Lung (tissue), 12 donors: ENCODE data around the gene STAT3. TPM values are rescaled to one million over a fixed set of nuclear protein-coding genes. Genes with fewer than 3 reads are reported as not detected.

Experiments used
- ATAC-seq: fragments of 200-7000 bp; cut with Tn5 transposase; one replicate; pipeline ENCODE4 v1.9.1; 2020; ENCODE audit warnings: moderate number of reproducible peaks; ENCODE audit not compliant: insufficient read depth, low FRiP score
- DNase-seq, 3 donors: peaks; one replicate each; pipeline ENCODE4 v3.0.0-alpha.2; 2013 to 2017
- H3K27ac ChIP-seq, 2 donors: one replicate each; pipeline ENCODE4 v1.5.1; 2013; ENCODE audit warnings: mild to moderate bottlenecking in 2 of 2, moderate library complexity in 2 of 2, control low read depth in 1 of 2, inconsistent platforms in 1 of 2, low read depth in 1 of 2, low read length in 1 of 2
- H3K27me3 ChIP-seq, 3 donors: one replicate each; pipeline ENCODE4 v1.5.1; 2013; ENCODE audit warnings: low read length in 2 of 3; ENCODE audit not compliant: control insufficient read depth in 3 of 3, insufficient read depth in 3 of 3
- H3K36me3 ChIP-seq, 4 donors: one replicate each; pipeline ENCODE4 v1.5.1; 2013; ENCODE audit warnings: low read length in 4 of 4, mild to moderate bottlenecking in 1 of 4, moderate library complexity in 1 of 4; ENCODE audit not compliant: control insufficient read depth in 4 of 4, insufficient read depth in 4 of 4
- H3K4me1 ChIP-seq, 5 donors: one replicate each; pipeline ENCODE4 v1.5.1; 2013; ENCODE audit warnings: low read length in 5 of 5, mild to moderate bottlenecking in 2 of 5, moderate library complexity in 1 of 5; ENCODE audit not compliant: control insufficient read depth in 5 of 5, insufficient read depth in 5 of 5
- H3K4me3 ChIP-seq: one replicate; pipeline ENCODE4 v1.5.1; 2013; ENCODE audit warnings: mild to moderate bottlenecking, control low read depth, moderate library complexity
- H3K9ac ChIP-seq, 2 donors: one replicate each; pipeline ENCODE4 v1.5.1; 2013; ENCODE audit warnings: low read length in 2 of 2, control low read depth in 1 of 2; ENCODE audit not compliant: insufficient read depth in 1 of 2
- H3K9me3 ChIP-seq, 4 donors: one replicate each; pipeline ENCODE4 v1.5.1; 2013; ENCODE audit warnings: low read length in 3 of 4, mild to moderate bottlenecking in 1 of 4, moderate library complexity in 1 of 4; ENCODE audit not compliant: control insufficient read depth in 4 of 4, insufficient read depth in 3 of 4
- WGBS, 2 donors: extraction: QIAGEN DNeasy Blood & Tissue Kit; methylation state at CpG; one replicate each; pipeline ENCODE4 v1.1.7; 2013; 5-methylcytosine and 5-hydroxymethylcytosine counted together
- polyA plus RNA-seq, 2 donors: library from polyadenylated mRNA; stranded (reverse); fragments of 200-250 nt; gene quantifications; one replicate each; pipeline ENCODE4 v1.2.1, GENCODE V29; 2013
- total RNA-seq, 2 donors: library from RNA; depleted of rRNA in 1 of 2; stranded (reverse); fragments of >200 nt in 1 of 2; gene quantifications; one replicate each; pipeline ENCODE4 v1.2.1, GENCODE V29; 2014 to 2021
- TF ChIP-seq, protein P1 (sequence below): IDR thresholded peaks from 2 replicates; pipeline ENCODE4 v1.5.1; 2012; ENCODE audit warnings: mild to moderate bottlenecking; ENCODE audit errors: control extremely low read depth, extremely low read depth
- donor health status: control.
- donor health status: control.
- donor health status: Bipolar disorder and iron deficiency.
- donor health status: healthy.
- donor health status: DM: yes; HTN: yes; CAD: no.

Gene STAT3
- total and polyA plus RNA-seq, 4 donors = 69.9 to 297 (median 239) TPM

DNA sequence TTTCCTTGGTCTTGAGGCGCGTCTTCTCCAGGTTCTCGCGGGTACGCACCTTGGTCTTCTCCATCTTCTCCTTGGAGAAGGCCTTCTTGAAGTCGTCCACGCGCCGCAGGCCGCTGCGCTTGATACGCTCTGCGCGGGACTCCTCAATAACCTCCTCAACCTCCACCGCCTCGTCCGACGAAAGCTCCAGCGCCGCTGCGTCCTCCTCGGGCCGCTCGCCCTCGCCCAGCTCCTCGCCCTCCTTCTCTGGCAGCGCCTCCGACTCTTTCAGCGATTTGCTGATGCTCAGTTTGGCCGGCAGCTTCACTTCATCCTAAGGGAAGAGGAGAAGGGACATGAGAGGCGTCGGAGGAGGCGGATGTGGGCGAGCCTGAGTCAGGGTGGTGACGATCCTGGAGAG lies 16.8 kb upstream of the STAT3 start:
- ATAC-seq = no peak

DNA sequence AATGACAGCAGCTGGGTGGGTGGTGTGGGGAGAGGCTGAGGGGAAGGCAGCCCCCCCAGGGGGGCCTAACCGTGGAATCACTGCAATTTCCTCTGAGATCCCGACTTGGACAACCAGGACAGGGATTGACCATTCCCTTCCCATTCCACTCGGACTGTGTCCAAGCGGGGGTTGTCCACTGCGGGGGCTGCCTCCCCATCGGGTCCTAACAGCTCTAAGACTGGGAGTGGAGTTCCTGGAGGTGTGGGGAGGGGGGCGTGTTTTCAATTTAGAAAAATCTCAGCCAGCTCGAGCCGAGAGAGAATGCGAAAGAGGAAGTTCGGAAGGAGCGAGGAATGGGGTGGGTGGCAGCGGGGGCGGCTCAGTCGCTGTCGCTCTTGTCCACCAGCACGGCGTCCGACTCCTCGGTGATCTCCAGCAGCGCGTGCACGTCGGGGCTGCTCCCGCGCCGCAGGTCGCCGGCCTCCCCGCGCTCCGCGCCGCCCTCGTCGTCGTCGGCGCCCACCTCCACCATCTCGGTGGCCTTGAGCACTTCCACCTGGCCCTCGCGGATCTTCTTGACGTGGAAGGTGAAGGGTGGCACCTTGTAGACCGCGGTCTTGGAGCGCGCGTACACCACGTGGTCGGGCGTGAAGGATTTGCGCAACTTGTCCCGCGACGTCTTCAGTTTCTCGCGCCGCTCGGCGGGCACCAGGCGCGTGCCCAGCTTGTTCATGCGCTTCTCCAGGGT lies 16.2 kb upstream of the STAT3 start:
- Histone ChIP-seq H3K9ac (no peak overlapping the region), H3K27ac (no peak overlapping the region), H3K36me3 (peaks cover 8 to 17% (median 11%) of the 10 kb centered on the region in 4 donors), H3K4me3 (no peak overlapping the region), H3K27me3 (no peaks in the 10 kb centered on the region), H3K4me1 (peaks cover 0 to 26% (median 10%) of the 10 kb centered on the region in 5 donors), H3K9me3 (no peaks in the 10 kb centered on the region)
- WGBS, 2 donors = 83 to 87% methylated on average over 63 of the region's 63 CpGs
- no peak for ATAC-seq
- no peak for DNase-seq
- TF ChIP-seq, protein P1, sequence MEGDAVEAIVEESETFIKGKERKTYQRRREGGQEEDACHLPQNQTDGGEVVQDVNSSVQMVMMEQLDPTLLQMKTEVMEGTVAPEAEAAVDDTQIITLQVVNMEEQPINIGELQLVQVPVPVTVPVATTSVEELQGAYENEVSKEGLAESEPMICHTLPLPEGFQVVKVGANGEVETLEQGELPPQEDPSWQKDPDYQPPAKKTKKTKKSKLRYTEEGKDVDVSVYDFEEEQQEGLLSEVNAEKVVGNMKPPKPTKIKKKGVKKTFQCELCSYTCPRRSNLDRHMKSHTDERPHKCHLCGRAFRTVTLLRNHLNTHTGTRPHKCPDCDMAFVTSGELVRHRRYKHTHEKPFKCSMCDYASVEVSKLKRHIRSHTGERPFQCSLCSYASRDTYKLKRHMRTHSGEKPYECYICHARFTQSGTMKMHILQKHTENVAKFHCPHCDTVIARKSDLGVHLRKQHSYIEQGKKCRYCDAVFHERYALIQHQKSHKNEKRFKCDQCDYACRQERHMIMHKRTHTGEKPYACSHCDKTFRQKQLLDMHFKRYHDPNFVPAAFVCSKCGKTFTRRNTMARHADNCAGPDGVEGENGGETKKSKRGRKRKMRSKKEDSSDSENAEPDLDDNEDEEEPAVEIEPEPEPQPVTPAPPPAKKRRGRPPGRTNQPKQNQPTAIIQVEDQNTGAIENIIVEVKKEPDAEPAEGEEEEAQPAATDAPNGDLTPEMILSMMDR = no peak

More for the DNA sequence above, 16.8 kb upstream of the STAT3 start:
- peaks cover 0 to 31% (median 14%) of the 10 kb centered on the region in 5 donors for H3K4me1 ChIP-seq
- 86 to 94% methylated on average over 35 of the region's 35 CpGs for WGBS, 2 donors
- H3K4me3 ChIP-seq = no peak overlapping the region
- DNase-seq = no peak
- no peak overlapping the region for H3K9ac ChIP-seq
- H3K27me3 ChIP-seq = no peaks in the 10 kb centered on the region
- H3K36me3 ChIP-seq = peaks cover 8 to 17% (median 11%) of the 10 kb centered on the region in 4 donors
- H3K9me3 ChIP-seq = no peaks in the 10 kb centered on the region
- TF ChIP-seq, protein P1 = no peak
- peak overlapping the region in 1 of 2 donors; percentile 18 for H3K27ac ChIP-seq

DNA sequence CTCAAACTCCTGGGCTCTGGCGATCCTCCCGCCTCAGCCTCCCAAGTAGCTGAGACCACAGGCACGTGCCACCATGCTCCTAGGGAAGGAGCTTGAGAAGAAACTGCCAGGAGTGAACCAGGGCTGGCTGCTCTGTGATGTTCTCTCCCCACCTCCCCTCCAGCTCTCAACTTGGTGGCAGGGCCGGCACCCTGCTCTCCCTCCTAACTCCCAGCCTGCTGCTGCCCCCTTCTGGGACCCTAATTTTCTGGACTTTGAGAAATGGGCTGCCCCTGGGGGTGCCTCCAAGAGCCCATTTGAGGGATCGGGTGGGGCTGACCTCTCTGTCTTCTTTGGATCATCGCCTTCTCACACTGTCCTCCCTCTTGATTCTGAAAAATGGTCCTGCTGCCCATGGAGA lies 14.9 kb upstream of the STAT3 start:
- Histone ChIP-seq H3K27ac (peak overlapping the region in 1 of 2 donors; percentile 26), H3K4me3 (no peak overlapping the region), H3K36me3 (peaks cover 8 to 17% (median 11%) of the 10 kb centered on the region in 4 donors), H3K9ac (no peak overlapping the region), H3K9me3 (no peaks in the 10 kb centered on the region), H3K27me3 (no peaks in the 10 kb centered on the region), H3K4me1 (peaks cover 0 to 22% (median 10%) of the 10 kb centered on the region in 5 donors)
- ATAC-seq (no peak), DNase-seq (no peak)
- TF ChIP-seq, protein P1 = no peak
- 73 to 80% methylated on average over 6 of the region's 6 CpGs for WGBS, 2 donors
